Fibroblast of pulmonary artery (primary cell): Measurements from ENCODE around the gene TBCEL.

Experiments used
- DNase-seq: peaks from one replicate; pipeline ENCODE4 v3.0.0-alpha.2; 2010; ENCODE audit warnings: low read depth
- H3K4me3 ChIP-seq: replicated peaks from 2 replicates; pipeline ENCODE4 v1.5.1; 2011; ENCODE audit warnings: low read depth, mild to moderate bottlenecking, control low read depth, low read length, moderate library complexity
- TF ChIP-seq, protein P1 (sequence below): IDR thresholded peaks from 2 replicates; pipeline ENCODE4 v1.5.1; 2011; ENCODE audit warnings: mild to moderate bottlenecking, control low read depth, low read length, inconsistent platforms; ENCODE audit errors: missing control alignments

TBCEL gene

DNA sequence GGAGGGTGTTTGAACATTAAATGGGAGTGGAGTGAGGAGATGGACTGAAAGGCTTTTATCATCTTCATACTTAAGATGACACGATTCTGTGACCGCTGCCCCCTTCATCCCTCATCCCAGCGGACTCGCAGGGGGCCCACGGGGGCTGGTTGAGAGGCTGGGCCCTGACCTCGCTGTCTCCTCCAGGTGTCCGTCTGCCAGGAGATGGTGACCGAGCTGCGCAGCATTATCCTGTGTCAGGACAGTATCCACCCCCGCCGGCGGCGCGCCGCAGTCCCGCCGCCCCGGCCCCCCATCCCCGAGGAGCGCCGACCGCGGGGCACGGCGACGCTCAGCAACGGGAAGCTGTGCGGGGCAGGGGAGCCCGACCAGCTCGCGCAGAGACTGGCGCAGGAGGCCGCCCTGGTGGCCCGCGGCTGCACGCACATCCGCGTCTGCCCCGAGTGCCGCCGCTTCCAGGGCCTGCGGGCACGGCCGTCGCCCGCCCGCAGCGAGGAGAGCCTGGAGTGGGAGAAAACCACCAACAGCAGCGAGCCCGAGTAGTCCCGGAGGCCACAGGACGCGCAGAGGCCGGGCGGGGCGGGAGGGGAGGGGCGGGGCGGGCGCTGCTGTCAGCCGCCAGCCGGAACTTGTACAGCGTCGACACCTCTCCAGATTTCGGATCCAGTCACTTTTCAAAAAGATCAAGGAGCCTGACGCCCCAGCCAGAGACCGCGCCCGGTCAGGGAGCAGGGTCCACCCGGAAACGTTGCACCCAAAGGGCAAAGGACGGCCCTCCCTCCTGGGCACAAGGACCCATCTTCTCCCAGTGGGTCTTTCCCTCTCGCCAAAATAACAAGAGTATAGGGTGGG lies 38.0 kb upstream of the TBCEL start:
- peak; percentile 48 for DNase-seq
- TF ChIP-seq, protein P1, sequence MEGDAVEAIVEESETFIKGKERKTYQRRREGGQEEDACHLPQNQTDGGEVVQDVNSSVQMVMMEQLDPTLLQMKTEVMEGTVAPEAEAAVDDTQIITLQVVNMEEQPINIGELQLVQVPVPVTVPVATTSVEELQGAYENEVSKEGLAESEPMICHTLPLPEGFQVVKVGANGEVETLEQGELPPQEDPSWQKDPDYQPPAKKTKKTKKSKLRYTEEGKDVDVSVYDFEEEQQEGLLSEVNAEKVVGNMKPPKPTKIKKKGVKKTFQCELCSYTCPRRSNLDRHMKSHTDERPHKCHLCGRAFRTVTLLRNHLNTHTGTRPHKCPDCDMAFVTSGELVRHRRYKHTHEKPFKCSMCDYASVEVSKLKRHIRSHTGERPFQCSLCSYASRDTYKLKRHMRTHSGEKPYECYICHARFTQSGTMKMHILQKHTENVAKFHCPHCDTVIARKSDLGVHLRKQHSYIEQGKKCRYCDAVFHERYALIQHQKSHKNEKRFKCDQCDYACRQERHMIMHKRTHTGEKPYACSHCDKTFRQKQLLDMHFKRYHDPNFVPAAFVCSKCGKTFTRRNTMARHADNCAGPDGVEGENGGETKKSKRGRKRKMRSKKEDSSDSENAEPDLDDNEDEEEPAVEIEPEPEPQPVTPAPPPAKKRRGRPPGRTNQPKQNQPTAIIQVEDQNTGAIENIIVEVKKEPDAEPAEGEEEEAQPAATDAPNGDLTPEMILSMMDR: no peak
- H3K4me3 ChIP-seq: peak overlapping the region; percentile 29

DNA sequence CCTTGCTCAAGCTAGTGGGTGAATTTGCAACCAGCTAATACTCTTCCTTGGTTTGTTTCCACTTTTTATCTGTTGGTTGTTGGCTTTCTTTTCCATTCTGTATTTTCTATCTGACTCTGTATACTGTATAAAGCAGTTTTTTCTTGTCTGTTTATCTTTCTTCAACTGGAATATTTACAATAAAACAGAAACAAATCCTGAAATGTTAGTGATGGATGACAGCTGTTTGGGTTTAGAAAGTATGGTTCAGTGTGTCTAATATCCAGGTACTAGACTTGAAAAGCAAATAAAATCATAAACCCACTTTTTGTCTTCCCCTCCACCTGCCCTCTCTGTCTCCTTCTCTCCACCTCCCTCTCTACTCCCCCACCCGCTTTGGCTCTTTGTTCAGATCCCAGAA lies 35.3 kb upstream of the TBCEL start:
- DNase-seq: no peak
- TF ChIP-seq, protein P1: no peak
- no peak overlapping the region for H3K4me3 ChIP-seq

DNA sequence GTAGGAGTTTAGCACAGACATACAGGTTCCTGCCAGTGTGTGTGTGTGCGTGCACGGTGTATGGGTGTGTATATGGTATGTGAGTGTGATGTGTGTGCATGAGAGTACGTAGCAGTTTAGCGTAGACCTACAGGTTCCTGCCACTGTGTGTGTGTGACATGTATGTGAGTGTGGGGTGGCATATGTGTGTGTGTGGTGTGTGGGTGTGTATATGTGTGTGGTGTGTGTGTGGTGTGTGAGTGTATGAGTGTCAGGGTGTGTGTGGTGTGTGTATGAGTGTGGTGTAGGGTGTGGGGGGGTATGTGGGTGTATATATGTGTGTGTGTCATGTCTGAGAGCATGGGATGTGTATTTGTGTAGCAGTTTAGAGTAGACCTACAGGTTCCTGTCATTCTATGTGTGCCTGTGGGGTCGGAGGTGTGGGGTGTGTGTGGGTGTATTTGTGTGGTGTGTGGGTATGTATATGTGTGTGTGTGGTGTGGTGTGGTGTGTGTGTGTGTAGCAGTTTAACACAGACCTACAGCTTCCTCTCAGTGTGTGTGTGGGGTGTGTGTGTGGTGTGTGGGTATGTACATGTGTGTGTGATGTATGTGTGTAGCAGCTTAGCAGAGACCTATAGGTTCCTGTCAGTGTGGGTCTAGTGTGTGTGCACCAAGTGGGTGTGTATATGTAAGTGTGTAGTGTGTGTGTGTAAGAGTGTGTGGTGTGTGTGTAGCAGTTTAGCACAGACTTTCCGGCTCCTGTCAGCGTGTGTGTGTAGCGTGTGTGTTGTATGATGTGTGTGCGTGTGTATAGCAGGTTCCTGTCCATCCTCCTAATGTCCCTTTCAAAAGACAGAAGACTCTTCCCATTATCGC lies 31.8 kb upstream of the TBCEL start:
- no peak for DNase-seq
- no peak overlapping the region for H3K4me3 ChIP-seq
- TF ChIP-seq, protein P1: no peak

DNA sequence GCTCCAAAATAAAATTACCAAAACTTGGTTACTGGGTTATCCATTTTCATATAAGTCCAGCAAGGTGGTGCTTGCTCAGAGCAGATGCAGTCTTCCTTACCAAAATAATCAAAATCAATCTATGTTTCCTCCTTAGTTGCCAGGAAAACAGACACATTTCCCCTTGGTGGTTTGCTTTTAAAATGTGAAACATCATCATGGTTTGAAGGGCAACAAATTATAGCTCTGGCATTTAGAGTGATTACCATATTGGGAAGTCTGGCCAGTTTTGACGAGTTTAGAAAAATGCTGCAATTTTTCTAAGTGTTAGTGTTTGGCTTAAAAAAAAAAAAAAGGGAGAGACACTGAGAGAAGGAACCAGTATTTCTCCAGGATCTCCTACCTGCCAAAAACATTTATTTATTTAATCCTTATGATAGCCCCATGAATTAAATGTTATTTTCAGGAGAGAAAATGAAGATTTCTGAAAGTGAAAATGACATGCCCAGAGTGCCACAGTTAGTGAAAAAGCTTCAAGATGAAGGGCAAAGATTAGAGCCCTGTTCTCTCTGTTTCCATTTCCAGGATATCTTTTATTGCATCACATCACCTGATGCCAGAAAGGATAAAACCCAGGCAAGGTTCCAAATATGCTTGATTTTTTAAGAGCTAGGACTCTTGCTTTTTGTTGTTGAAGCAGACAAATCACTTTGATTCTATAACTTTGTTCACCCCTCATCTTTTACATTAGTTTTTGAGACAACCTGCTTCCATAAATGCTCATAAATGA lies 29.6 kb upstream of the TBCEL start:
- TF ChIP-seq, protein P1: no peak
- no peak for DNase-seq
- no peak overlapping the region for H3K4me3 ChIP-seq

DNA sequence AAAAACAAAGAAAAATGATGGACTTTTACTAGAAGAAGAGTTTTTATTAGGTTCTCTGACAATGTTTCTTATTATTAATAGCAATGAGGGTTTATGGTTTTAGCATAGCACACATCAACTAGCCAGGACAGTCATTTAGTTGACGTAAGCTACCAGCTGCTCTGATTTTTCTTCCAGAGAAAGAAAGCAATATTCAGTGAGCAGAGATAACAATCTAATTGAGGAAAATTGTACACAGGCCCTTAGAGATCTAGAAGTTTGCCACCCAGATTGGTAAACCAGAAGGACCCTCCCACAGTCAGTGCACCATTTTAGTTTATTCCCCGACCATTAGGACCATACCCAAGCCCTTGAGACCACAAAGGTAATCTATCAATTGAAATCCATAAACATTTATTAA lies 28.7 kb upstream of the TBCEL start:
- DNase-seq: no peak
- H3K4me3 ChIP-seq: no peak overlapping the region
- TF ChIP-seq, protein P1: no peak

DNA sequence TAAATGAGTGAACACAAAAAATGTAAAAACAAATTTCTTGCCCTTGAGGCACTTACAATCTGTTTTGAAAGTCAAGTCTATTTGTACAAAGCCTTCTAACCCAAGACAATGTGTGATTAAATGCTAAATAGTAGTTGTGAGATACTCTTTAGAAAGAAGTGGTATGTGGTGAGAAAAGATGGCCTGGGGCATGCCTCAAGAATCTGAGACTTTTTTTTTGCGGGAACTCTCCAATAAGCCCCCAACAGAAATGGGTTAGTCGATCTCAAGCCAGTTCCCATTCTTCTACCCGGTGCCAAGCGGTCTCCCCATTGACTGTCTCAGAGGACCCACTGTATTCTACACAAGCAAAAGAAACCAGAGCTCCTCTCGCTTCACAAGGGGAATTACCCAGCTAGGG lies 26.9 kb upstream of the TBCEL start:
- TF ChIP-seq, protein P1: no peak

More for the DNA sequence above, 26.9 kb upstream of the TBCEL start:
- DNase-seq: no peak
- no peak overlapping the region for H3K4me3 ChIP-seq
